A549 (cell line): Measurements from ENCODE around the gene CPED1. TPM values are rescaled to one million over a fixed set of nuclear protein-coding genes. Genes with fewer than 3 reads are reported as not detected.

Experiments used
- ATAC-seq, 2 experiments: fragments of 200-7000 bp in 1 of 2; fragments of >200 bp in 1 of 2; cut with Nextera tagmentation in 1 of 2; cut with Tn5 transposase in 1 of 2; 3 replicates each; pipeline versions ENCODE4 v1.8.0 to v1.9.1; 2018 to 2020; ENCODE audit warnings: mild to moderate bottlenecking in 1 of 2, moderate library complexity in 1 of 2
- CTCF ChIA-PET: fragments of 300-600 bp; sonication (Branson Sonifier 250); formaldehyde crosslinking; extraction: SDS; loops from one replicate; lab custom pipeline; 2021; ENCODE audit warnings: antibody characterized with exemption, inconsistent platforms; lab: Yijun Ruan, JAX
- POLR2A ChIA-PET: fragments of 350-600 bp; formaldehyde crosslinking; extraction: SDS; loops from one replicate; lab custom pipeline; 2021; ENCODE audit warnings: antibody characterized with exemption, inconsistent platforms; lab: Yijun Ruan, JAX
- DNase-seq, 2 experiments: peaks; one replicate each; pipeline versions ENCODE4 v3.0.0 to v3.0.0-alpha.2; 2011 to 2016; ENCODE audit warnings: low read depth in 1 of 2, low spot score in 1 of 2
- FAIRE-seq: peaks from 2 replicates; lab custom pipeline; 2011; peaks lifted over from hg19 to GRCh38; lab: Jason Lieb, UNC
- H3K27ac ChIP-seq, 2 experiments: fragments of >200 bp; sonication (Bioruptor Twin); formaldehyde crosslinking; 3 replicates each; pipeline ENCODE4 v1.5.1; 2016 to 2017
- H3K4me1 ChIP-seq: fragments of >200 bp; sonication (Bioruptor Twin); formaldehyde crosslinking; 3 replicates; pipeline ENCODE4 v1.6.1; 2016
- H3K4me2 ChIP-seq: fragments of >200 bp; sonication (Bioruptor Twin); formaldehyde crosslinking; 3 replicates; pipeline ENCODE4 v1.6.1; 2016
- H3K4me3 ChIP-seq: fragments of >200 bp; sonication (Bioruptor Twin); formaldehyde crosslinking; 3 replicates; pipeline ENCODE4 v1.5.1; 2016
- H3K9me3 ChIP-seq: fragments of >200 bp; sonication (Bioruptor Twin); formaldehyde crosslinking; 3 replicates; pipeline ENCODE4 v1.6.1; 2016
- ATOH8 ChIP-seq: fragments of 250-450 bp; sonication (Bioruptor Pico); IDR thresholded peaks from 2 replicates; pipeline ENCODE4 v1.5.0; 2020; ENCODE audit warnings: low read depth, mild to moderate bottlenecking, moderate library complexity
- CBX2 ChIP-seq: fragments of 200-600 bp; sonication (generic); IDR thresholded peaks from 2 replicates; pipeline ENCODE4 v1.6.1; 2016; ENCODE audit warnings: low read depth, mild to moderate bottlenecking, borderline replicate concordance
- CHD2 ChIP-seq: fragments of 150-350 bp; IDR thresholded peaks from 2 replicates; pipeline ENCODE4 v1.6.1; 2014; ENCODE audit warnings: low read length; ENCODE audit not compliant: partially characterized antibody
- CHD4 ChIP-seq: fragments of 200-600 bp; sonication (generic); IDR thresholded peaks from 2 replicates; pipeline ENCODE4 v1.6.1; 2016; ENCODE audit warnings: antibody characterized with exemption, mild to moderate bottlenecking, borderline replicate concordance
- CTCF ChIP-seq: fragments of >200 bp; sonication (Bioruptor Twin); formaldehyde crosslinking; IDR thresholded peaks from 3 replicates; pipeline ENCODE4 v1.5.1; 2016
- FOXS1 ChIP-seq: fragments of 250-450 bp; sonication (Bioruptor Pico); IDR thresholded peaks from 2 replicates; pipeline ENCODE4 v1.5.0; 2020; ENCODE audit warnings: mild to moderate bottlenecking, moderate library complexity
- HOXA7 ChIP-seq: fragments of 250-450 bp; sonication (Bioruptor Pico); IDR thresholded peaks from 2 replicates; pipeline ENCODE4 v1.5.0; 2020; ENCODE audit warnings: mild to moderate bottlenecking, moderate library complexity
- HOXB13 ChIP-seq: fragments of 250-450 bp; sonication (Bioruptor Pico); IDR thresholded peaks from 2 replicates; pipeline ENCODE4 v1.5.0; 2020; ENCODE audit warnings: low read depth, mild to moderate bottlenecking, moderate library complexity
- JUN ChIP-seq, 2 experiments: fragments of >200 bp; sonication (Bioruptor Twin); formaldehyde crosslinking; IDR thresholded peaks; 2 replicates in 1 of 2; 3 replicates in 1 of 2; pipeline ENCODE4 v1.6.1; 2016 to 2017
- KDM1A ChIP-seq: fragments of 200-600 bp; sonication (generic); IDR thresholded peaks from 2 replicates; pipeline ENCODE4 v1.6.1; 2016; ENCODE audit warnings: low read depth, mild to moderate bottlenecking
- MAZ ChIP-seq: fragments of 150-350 bp; IDR thresholded peaks from 2 replicates; pipeline ENCODE4 v1.6.1; 2014; ENCODE audit warnings: antibody characterized with exemption, low read depth, low read length, borderline replicate concordance
- MYC ChIP-seq: IDR thresholded peaks from 2 replicates; pipeline ENCODE4 v1.6.1; 2012; ENCODE audit warnings: mild to moderate bottlenecking, inconsistent platforms, low read length, improper control_type of control experiment, borderline replicate concordance
- PHF8 ChIP-seq: fragments of 200-600 bp; sonication (generic); IDR thresholded peaks from 2 replicates; pipeline ENCODE4 v1.6.1; 2016; ENCODE audit warnings: low read depth, mild to moderate bottlenecking, antibody characterized with exemption, moderate library complexity, borderline replicate concordance
- RARB ChIP-seq: fragments of 250-450 bp; sonication (Bioruptor Pico); IDR thresholded peaks from 2 replicates; pipeline ENCODE4 v1.8.0; 2021; ENCODE audit warnings: mild to moderate bottlenecking, moderate library complexity
- RCOR1 ChIP-seq: fragments of 150-350 bp; IDR thresholded peaks from 2 replicates; pipeline ENCODE4 v1.6.1; 2014; ENCODE audit warnings: antibody characterized with exemption, low read length, low read depth
- RNF2 ChIP-seq: fragments of 200-600 bp; sonication (generic); IDR thresholded peaks from 2 replicates; pipeline ENCODE4 v1.6.1; 2016; ENCODE audit warnings: low read depth, mild to moderate bottlenecking, antibody characterized with exemption, moderate library complexity, borderline replicate concordance
- ZC3H11A ChIP-seq: fragments of 450-650 bp; IDR thresholded peaks from 2 replicates; pipeline ENCODE4 v1.6.1; 2014; ENCODE audit warnings: antibody characterized with exemption, mild to moderate bottlenecking
- ZNF302 ChIP-seq: fragments of 250-450 bp; sonication (Bioruptor Pico); IDR thresholded peaks from 2 replicates; pipeline ENCODE4 v1.9.0; 2021; ENCODE audit warnings: inconsistent platforms, mild to moderate bottlenecking, moderate library complexity
- WGBS: methylation state at CpG from one replicate; pipeline ENCODE4 v1.1.6; 2017; ENCODE audit errors: missing lambda C conversion rate; 5-methylcytosine and 5-hydroxymethylcytosine counted together
- polyA plus RNA-seq, 4 experiments: library from polyadenylated mRNA; depleted of rRNA in 3 of 4; stranded (reverse); fragments of >200 nt; fragmentation: RNase III in 1 of 4; extraction: RNeasy Plus Mini Kit Qiagen cat#74134 plus additional on column Dnase treatment in 1 of 4; gene quantifications; 2 replicates in 3 of 4; 3 replicates in 1 of 4; pipeline ENCODE4 v1.2.3, GENCODE V29; 2011 to 2017
- TF ChIP-seq, protein P1 (sequence below): fragments of 150-350 bp; IDR thresholded peaks from 2 replicates; pipeline ENCODE4 v1.6.1; 2014; ENCODE audit warnings: low read depth, mild to moderate bottlenecking, low read length

The CPED1 gene
- polyA plus RNA-seq, 2 of the 4 experiments (the other 2 are of a cell fraction) = 0.03 TPM; not detected in 1

DNA sequence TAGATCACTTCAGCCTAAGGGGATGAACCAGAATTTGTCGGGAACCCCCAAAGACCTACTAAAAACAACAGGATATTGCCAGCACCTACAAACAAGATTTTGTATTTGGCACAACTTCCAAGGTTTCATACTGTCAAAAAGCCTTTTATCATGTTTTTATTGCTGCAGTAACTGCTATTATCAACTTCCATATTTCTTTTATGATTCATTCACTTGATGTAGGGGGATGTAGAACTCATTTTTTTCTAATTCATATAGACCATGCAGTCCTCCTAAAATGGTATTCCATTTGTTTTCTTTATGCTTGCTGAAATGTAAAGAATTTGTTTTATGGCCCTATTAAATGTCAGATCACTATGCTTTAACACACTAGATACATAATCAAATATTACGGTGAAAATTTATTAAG lies 310.3 kb downstream of the CPED1 start:
- H3K27ac ChIP-seq = no peak overlapping the region

GRCh38 chr7:121300685-121301420 lies 312.3 kb downstream of the CPED1 start:
- no peak overlapping the region for H3K27ac ChIP-seq
- CTCF ChIA-PET = no interaction called here
- H3K9me3 ChIP-seq = no peaks in the 10 kb centered on the region
- H3K4me2 ChIP-seq = no peak overlapping the region
- WGBS = 23% methylated on average over 2 of the region's 2 CpGs
- FAIRE-seq = no peak
- TF ChIP-seq RCOR1 = no peak
- TF ChIP-seq KDM1A = no peak
- TF ChIP-seq ZC3H11A = no peak
- no peak for TF ChIP-seq PHF8
- no peak for TF ChIP-seq RNF2
- TF ChIP-seq, protein P1, sequence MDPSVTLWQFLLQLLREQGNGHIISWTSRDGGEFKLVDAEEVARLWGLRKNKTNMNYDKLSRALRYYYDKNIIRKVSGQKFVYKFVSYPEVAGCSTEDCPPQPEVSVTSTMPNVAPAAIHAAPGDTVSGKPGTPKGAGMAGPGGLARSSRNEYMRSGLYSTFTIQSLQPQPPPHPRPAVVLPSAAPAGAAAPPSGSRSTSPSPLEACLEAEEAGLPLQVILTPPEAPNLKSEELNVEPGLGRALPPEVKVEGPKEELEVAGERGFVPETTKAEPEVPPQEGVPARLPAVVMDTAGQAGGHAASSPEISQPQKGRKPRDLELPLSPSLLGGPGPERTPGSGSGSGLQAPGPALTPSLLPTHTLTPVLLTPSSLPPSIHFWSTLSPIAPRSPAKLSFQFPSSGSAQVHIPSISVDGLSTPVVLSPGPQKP = no peak
- TF ChIP-seq ZNF302 = no peak
- no peak for TF ChIP-seq CHD4
- no peak for TF ChIP-seq CHD2
- POLR2A ChIA-PET = no interaction called here
- H3K4me3 ChIP-seq = no peak overlapping the region
- no peaks in the 10 kb centered on the region for H3K4me1 ChIP-seq
- no peak for ATAC-seq
- DNase-seq = no peak

More for the DNA sequence above, 310.3 kb downstream of the CPED1 start:
- Histone ChIP-seq H3K9me3 (no peaks in the 10 kb centered on the region), H3K4me1 (no peaks in the 10 kb centered on the region), H3K4me2 (no peak overlapping the region), H3K4me3 (no peak overlapping the region)
- POLR2A ChIA-PET = no interaction called here
- CTCF ChIA-PET = no interaction called here
- FAIRE-seq (peak; percentile 36), ATAC-seq (no peak)
- TF ChIP-seq ATOH8 (CRISPR knock-in tag) (no peak), CHD4 (no peak), FOXS1 (CRISPR knock-in tag) (no peak), HOXB13 (CRISPR knock-in tag) (no peak), CTCF (no peak), RARB (CRISPR knock-in tag) (no peak), CBX2 (no peak), MYC (no peak), PHF8 (no peak), JUN (IDR thresholded peaks at IDR 0.05) (no peak), MAZ (no peak), HOXA7 (CRISPR knock-in tag) (no peak), ZNF302 (no peak)
- TF ChIP-seq, all 56 proteins: peak for 0
- DNase-seq = no peak
- WGBS = 33% methylated on average over 2 of the region's 2 CpGs
